ENCODE results near the gene GLRX.

DNA sequence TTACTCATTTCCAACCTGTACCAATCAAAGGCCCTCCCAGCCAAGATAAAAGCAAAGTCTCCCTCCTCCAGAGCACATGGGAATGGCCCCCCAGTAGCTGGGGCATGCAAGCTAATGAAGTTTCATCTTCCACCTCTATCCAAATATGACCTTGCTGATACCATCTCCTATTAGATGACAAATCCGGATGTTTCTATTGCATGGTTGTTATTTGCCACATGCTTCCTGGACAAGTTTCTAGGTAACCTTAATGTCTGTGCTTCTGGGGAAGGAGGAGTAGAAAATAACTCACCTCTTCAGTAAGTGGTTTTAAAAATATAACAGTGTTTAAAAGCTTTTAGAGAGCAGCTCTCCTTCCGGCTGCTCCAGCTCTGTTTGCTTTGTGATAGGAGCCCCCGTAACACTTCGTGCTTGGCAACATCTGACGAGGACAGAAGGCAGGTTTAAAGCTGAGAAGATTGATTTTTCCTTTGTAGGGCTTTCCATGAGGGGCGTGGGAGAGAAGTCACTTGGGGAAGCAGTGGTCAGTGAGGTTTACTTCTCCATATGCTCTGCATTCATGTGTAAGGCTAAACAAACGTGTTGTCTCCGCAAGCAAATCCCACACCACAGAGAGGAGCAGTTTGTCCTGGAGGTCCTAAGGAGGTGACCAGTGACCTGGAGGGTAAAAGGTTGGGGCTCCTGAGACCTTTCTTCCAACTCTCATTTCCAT lies 40.3 kb upstream of the GLRX start:
- TF ChIP-seq, protein P1, sequence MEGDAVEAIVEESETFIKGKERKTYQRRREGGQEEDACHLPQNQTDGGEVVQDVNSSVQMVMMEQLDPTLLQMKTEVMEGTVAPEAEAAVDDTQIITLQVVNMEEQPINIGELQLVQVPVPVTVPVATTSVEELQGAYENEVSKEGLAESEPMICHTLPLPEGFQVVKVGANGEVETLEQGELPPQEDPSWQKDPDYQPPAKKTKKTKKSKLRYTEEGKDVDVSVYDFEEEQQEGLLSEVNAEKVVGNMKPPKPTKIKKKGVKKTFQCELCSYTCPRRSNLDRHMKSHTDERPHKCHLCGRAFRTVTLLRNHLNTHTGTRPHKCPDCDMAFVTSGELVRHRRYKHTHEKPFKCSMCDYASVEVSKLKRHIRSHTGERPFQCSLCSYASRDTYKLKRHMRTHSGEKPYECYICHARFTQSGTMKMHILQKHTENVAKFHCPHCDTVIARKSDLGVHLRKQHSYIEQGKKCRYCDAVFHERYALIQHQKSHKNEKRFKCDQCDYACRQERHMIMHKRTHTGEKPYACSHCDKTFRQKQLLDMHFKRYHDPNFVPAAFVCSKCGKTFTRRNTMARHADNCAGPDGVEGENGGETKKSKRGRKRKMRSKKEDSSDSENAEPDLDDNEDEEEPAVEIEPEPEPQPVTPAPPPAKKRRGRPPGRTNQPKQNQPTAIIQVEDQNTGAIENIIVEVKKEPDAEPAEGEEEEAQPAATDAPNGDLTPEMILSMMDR (optimal IDR thresholded peaks at IDR 0.05 in 1 of 3, IDR thresholded peaks at IDR 0.05 in 1 of 3, conservative IDR thresholded peaks at IDR 0.05 in 1 of 3; ENCODE audit: extremely low read depth in 1 of 3, insufficient read depth in 2 of 3, low read length in 3 of 3): no peak
- no peak for TF ChIP-seq EZH2 (IDR thresholded peaks at IDR 0.05; ENCODE audit: low read length)
